ENCODE results near the gene PSMC5. TPM values are rescaled to one million over a fixed set of nuclear protein-coding genes. Genes with fewer than 3 reads are reported as not detected.
"Not testable (repeated sequence)": the region's sequence is repeated elsewhere in the genome, so short reads cannot be mapped to it uniquely, and the experiment has no call there.

PSMC5 gene
- total and polyA plus RNA-seq, 12 donors: 64.1 to 273 (median 135) TPM

- intact Hi-C loops (cut with DNase I): no loop called here
- DNase-seq: no peak
- Histone ChIP-seq H3K9me3 (replicated peaks in 1 of 3) (no peaks in the 10 kb centered on the region), H3K36me3 (replicated peaks in 1 of 2) (peaks cover 0 to 41% of the 10 kb centered on the region in 2 donors), H3K27me3 (no peaks in the 10 kb centered on the region), H3K4me3 (no peak overlapping the region), H3K4me1 (replicated peaks in 1 of 2) (peaks cover 0 to 38% of the 10 kb centered on the region in 2 donors), H3K27ac (no peak overlapping the region)
- TF ChIP-seq POLR2A (IDR thresholded peaks at IDR 0.05): no peak
- TF ChIP-seq, protein P1, sequence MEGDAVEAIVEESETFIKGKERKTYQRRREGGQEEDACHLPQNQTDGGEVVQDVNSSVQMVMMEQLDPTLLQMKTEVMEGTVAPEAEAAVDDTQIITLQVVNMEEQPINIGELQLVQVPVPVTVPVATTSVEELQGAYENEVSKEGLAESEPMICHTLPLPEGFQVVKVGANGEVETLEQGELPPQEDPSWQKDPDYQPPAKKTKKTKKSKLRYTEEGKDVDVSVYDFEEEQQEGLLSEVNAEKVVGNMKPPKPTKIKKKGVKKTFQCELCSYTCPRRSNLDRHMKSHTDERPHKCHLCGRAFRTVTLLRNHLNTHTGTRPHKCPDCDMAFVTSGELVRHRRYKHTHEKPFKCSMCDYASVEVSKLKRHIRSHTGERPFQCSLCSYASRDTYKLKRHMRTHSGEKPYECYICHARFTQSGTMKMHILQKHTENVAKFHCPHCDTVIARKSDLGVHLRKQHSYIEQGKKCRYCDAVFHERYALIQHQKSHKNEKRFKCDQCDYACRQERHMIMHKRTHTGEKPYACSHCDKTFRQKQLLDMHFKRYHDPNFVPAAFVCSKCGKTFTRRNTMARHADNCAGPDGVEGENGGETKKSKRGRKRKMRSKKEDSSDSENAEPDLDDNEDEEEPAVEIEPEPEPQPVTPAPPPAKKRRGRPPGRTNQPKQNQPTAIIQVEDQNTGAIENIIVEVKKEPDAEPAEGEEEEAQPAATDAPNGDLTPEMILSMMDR (IDR thresholded peaks at IDR 0.05): no peak
- 92 to 96% (median 93%) methylated on average over 13 of the region's 13 CpGs for WGBS, 4 donors
These were observed 40.1 kb upstream of the PSMC5 start for GRCh38 chr17:63786971-63787711.

GRCh38 chr17:63790057-63790456 is 37.2 kb upstream of the PSMC5 start:
- no peak overlapping the region for H3K4me3 ChIP-seq
- no peak for DNase-seq
- peaks cover 0 to 70% of the 10 kb centered on the region in 2 donors for H3K36me3 ChIP-seq (replicated peaks in 1 of 2)
- intact Hi-C loops (cut with DNase I): no loop called here
- no peaks in the 10 kb centered on the region for H3K27me3 ChIP-seq
- no peaks in the 10 kb centered on the region for H3K9me3 ChIP-seq (replicated peaks in 1 of 3)
- TF ChIP-seq, protein P1 (IDR thresholded peaks at IDR 0.05): no peak
- TF ChIP-seq POLR2A (IDR thresholded peaks at IDR 0.05): no peak
- peaks cover 0 to 16% of the 10 kb centered on the region in 2 donors for H3K4me1 ChIP-seq (replicated peaks in 1 of 2)
- no peak overlapping the region for H3K27ac ChIP-seq
- 86 to 95% (median 92%) methylated on average over 6 of the region's 6 CpGs for WGBS, 4 donors

DNA sequence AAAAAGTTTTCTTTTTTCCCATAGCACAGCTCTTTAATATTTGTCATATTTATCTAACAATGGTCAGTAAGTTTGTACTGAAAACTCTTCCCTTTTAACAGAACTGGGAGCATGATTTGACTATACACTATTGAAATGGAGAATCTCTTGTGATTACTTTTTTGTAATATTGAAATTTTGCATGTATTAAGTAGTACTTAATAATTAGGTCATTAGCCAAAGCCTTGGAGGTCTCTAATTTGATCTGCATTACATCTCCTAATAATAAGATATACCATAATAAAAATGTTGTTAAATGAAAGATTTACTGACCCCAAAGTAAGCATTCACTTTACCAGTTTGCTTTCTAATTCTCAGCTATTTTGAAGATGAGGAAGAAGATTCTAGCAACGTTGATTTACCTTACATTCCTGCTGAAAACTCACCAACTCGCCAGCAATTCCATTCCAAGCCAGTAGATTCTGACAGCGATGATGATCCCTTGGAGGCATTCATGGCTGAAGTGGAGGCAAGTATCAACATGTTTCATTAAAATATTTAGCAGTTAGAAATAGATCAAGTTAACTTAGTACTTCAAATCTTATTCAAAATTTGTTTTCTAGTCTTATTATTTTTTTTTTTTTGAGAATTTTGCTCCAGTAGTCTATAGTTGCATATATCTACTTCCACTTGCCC is 35.0 kb upstream of the PSMC5 start:
- 80 to 89% (median 86%) methylated on average over 3 of the region's 3 CpGs for WGBS, 4 donors
- DNase-seq: no peak
- Histone ChIP-seq H3K27ac (no peak overlapping the region), H3K4me3 (no peak overlapping the region), H3K27me3 (no peaks in the 10 kb centered on the region), H3K9me3 (replicated peaks in 1 of 3) (no peaks in the 10 kb centered on the region), H3K36me3 (replicated peaks in 1 of 2) (peaks cover 0 to 87% of the 10 kb centered on the region in 2 donors), H3K4me1 (replicated peaks in 1 of 2) (peaks cover 0 to 4% of the 10 kb centered on the region in 2 donors)
- intact Hi-C loops (cut with DNase I): no loop called here
- no peak for TF ChIP-seq POLR2A (IDR thresholded peaks at IDR 0.05)
- TF ChIP-seq, protein P1 (IDR thresholded peaks at IDR 0.05): no peak

DNA sequence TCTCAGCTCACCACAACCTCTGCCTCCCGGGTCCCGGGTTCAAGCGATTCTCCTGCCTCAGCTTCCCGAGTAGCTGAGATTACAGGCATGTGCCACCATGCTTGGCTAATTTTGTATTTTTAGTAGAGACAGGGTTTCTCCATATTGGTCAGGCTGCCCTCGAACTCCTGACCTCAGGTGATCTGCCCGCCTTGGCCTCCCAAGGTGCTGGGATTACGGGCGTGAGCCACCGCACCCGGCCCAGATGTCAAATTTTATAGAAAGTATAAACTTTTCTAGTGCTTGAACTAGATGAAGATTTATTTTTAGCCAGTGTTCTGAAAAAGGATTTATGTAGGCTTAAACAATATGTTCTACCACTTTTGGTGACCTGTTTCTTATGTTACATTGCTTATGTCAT is 30.9 kb upstream of the PSMC5 start:
- H3K27me3 ChIP-seq; H3K4me1 ChIP-seq (replicated peaks in 1 of 2); H3K27ac ChIP-seq; H3K9me3 ChIP-seq (replicated peaks in 1 of 3); intact Hi-C loops (cut with DNase I); H3K4me3 ChIP-seq; DNase-seq: not testable (repeated sequence)
- peaks cover 0 to 95% of the 10 kb centered on the region in 2 donors for H3K36me3 ChIP-seq (replicated peaks in 1 of 2)
- WGBS, 4 donors: 94 to 98% (median 96%) methylated on average over 10 of the region's 10 CpGs

All from adrenal gland (tissue), 12 donors.